Gastroesophageal sphincter (tissue), 4 donors: ENCODE measurements around the gene PCGF5. TPM values are rescaled to one million over a fixed set of nuclear protein-coding genes. Genes with fewer than 3 reads are reported as not detected.

ENCODE experiments used
- ATAC-seq: fragments of 150-250 bp; one replicate; pipeline ENCODE4 v1.9.1; 2016; ENCODE audit warnings: mild to moderate bottlenecking, moderate library complexity
- H3K27ac ChIP-seq, 4 donors: fragments of 200-600 bp; sonication (generic) in 3 of 4; 1 replicate in 3 of 4; 2 replicates in 1 of 4; pipeline ENCODE4 v1.5.1; 2016 to 2019
- H3K27me3 ChIP-seq: fragments of 200-600 bp; sonication (generic); one replicate; pipeline ENCODE4 v1.5.1; 2019
- H3K36me3 ChIP-seq, 2 donors: fragments of 200-600 bp; sonication (generic); one replicate each; pipeline ENCODE4 v1.5.1; 2019; ENCODE audit warnings: control low read depth in 1 of 2
- H3K4me1 ChIP-seq, 3 donors: fragments of 200-600 bp; sonication (generic); 1 replicate in 2 of 3; 2 replicates in 1 of 3; pipeline ENCODE4 v1.5.1; 2016 to 2019; ENCODE audit warnings: control low read depth in 2 of 3
- H3K4me3 ChIP-seq, 2 donors: fragments of 200-600 bp; sonication (generic); one replicate each; pipeline ENCODE4 v1.5.1; 2019; ENCODE audit warnings: mild to moderate bottlenecking in 1 of 2, moderate library complexity in 1 of 2
- H3K9me3 ChIP-seq, 3 donors: fragments of 200-600 bp; sonication (generic); one replicate each; pipeline ENCODE4 v1.5.1; 2017 to 2019; ENCODE audit warnings: control low read depth in 2 of 3
- EP300 ChIP-seq: sonication (generic); formaldehyde crosslinking; IDR thresholded peaks from one replicate; pipeline ENCODE4 v1.6.1; 2017; ENCODE audit warnings: antibody characterized with exemption, mild to moderate bottlenecking
- POLR2A ChIP-seq, 2 donors: fragments of 450-650 bp; IDR thresholded peaks; one replicate each; pipeline ENCODE4 v1.6.1; 2017; ENCODE audit warnings: antibody characterized with exemption in 2 of 2, mild to moderate bottlenecking in 2 of 2, moderate library complexity in 1 of 2
- POLR2AphosphoS5 ChIP-seq: sonication (generic); formaldehyde crosslinking; IDR thresholded peaks from one replicate; pipeline ENCODE4 v1.6.1; 2017; ENCODE audit warnings: antibody characterized with exemption
- WGBS, 2 donors: methylation state at CpG; one replicate each; pipeline ENCODE4 v1.1.5; 2018; ENCODE audit warnings: low coverage in 1 of 2; 5-methylcytosine and 5-hydroxymethylcytosine counted together
- total RNA-seq, 4 donors: library from RNA; depleted of rRNA; stranded (reverse); fragments of >200 nt; gene quantifications; one replicate each; pipeline ENCODE4 v1.1.0, GENCODE V29; 2016
- TF ChIP-seq, protein P1 (sequence below), 4 experiments: fragments of 200-600 bp in 2 of 4; fragments of 450-650 bp in 2 of 4; sonication (generic) in 1 of 4; IDR thresholded peaks; one replicate each; pipeline ENCODE4 v1.5.1; 2017 to 2019; ENCODE audit warnings: antibody characterized with exemption in 4 of 4, mild to moderate bottlenecking in 2 of 4, moderate library complexity in 2 of 4

The PCGF5 gene
- total RNA-seq, 4 donors from 2014 or later = 51.5 to 81.6 (median 66.1) TPM

DNA sequence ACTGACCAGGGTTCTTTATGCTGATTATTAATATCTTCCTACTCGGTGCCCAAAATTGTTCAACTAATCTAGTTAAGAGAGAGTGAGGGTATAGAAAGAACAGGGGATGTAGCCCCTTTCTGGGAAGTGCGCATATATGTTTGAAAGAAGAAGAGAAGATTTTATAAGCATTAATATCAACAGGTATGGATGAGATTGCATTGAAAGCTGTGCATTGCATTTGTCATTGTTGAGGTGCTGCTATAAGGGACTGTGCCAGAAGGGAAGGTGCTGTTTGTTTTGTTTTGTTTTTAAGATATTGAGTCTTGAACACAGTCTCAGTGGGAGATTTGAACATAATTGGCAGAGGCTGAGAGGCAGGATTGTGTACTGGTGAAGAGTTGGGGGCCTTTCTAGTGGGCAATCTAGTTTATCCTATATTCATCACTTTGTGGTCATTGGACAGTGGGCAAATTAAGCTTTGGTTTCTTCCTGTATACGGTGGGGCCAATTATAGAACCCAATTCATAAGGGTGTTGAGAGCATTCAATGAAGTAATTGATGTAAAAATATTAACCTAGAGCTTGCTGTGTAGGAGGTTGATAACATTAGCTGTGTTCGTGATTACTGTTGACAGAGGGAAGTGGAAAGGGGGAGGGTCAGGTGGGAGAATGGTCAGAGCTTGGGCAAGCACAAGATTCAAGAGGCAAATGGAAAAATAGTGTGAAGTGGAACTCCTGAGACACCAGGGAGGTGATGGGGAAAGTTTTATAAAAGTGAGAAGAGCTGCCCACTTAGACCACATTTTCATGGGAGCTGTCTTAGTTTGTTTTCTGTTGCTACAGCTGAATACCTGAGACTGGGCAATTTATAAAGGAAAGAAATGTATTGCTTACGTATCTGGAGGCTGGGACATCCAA lies 19.9 kb upstream of the PCGF5 start:
- peaks cover 0 to 64% (median 0%) of the 10 kb centered on the region in 3 donors for H3K4me1 ChIP-seq

DNA sequence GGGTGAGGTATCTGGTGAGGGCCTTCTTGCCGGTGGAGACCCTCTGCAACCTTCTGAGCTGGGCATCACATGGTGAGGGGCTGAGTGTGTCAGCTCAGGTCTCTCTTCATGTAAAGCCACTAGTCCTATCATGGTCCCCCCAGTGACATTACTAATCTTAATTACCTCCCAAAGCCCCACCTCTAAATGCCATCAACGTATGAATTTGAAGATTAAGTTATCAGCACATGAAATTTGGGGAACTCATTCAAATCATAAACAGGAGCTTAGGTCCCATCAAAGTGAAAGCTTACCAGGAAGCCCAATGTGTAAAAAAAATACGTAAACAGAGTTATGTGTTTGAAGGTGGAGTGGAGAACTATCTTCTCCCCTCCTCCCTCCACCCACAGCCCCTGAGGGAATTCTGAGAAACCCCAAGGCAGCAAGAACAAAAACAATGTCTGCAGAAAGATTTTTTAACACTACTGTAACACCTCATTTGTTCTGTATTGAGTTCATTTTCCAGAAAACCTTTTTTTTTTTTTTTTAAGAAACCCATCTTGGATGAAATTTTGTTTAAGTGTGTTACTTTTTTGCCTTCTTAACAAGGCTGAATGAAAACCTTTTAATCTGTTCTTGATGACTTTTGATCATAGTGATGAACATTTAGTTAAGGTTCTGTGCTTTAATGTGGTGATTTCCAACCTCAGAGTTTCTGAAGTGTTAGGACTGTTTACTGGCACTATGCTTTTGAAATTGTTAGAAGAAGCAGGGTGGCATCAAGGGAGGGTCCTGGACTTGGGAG lies 19.1 kb upstream of the PCGF5 start:
- Histone ChIP-seq H3K36me3 (no peaks in the 10 kb centered on the region), H3K4me3 (no peak overlapping the region), H3K4me1 (peaks cover 0 to 69% (median 0%) of the 10 kb centered on the region in 3 donors), H3K27ac (no peak overlapping the region), H3K9me3 (no peaks in the 10 kb centered on the region), H3K27me3 (no peaks in the 10 kb centered on the region)
- no peak for ATAC-seq
- TF ChIP-seq POLR2AphosphoS5 (no peak), POLR2A (IDR thresholded peaks at IDR 0.05) (no peak), EP300 (no peak)
- TF ChIP-seq, protein P1, sequence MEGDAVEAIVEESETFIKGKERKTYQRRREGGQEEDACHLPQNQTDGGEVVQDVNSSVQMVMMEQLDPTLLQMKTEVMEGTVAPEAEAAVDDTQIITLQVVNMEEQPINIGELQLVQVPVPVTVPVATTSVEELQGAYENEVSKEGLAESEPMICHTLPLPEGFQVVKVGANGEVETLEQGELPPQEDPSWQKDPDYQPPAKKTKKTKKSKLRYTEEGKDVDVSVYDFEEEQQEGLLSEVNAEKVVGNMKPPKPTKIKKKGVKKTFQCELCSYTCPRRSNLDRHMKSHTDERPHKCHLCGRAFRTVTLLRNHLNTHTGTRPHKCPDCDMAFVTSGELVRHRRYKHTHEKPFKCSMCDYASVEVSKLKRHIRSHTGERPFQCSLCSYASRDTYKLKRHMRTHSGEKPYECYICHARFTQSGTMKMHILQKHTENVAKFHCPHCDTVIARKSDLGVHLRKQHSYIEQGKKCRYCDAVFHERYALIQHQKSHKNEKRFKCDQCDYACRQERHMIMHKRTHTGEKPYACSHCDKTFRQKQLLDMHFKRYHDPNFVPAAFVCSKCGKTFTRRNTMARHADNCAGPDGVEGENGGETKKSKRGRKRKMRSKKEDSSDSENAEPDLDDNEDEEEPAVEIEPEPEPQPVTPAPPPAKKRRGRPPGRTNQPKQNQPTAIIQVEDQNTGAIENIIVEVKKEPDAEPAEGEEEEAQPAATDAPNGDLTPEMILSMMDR (IDR thresholded peaks at IDR 0.05) = no peak
- 42 to 54% methylated on average over 2 to 3 of the region's 3 CpGs for WGBS, 2 donors

More for the DNA sequence above, 19.9 kb upstream of the PCGF5 start:
- Histone ChIP-seq H3K9me3 (no peaks in the 10 kb centered on the region), H3K4me3 (no peak overlapping the region), H3K27me3 (no peaks in the 10 kb centered on the region), H3K27ac (no peak overlapping the region), H3K36me3 (no peaks in the 10 kb centered on the region)
- TF ChIP-seq POLR2A (IDR thresholded peaks at IDR 0.05) (no peak), POLR2AphosphoS5 (no peak), EP300 (no peak)
- TF ChIP-seq, protein P1 (IDR thresholded peaks at IDR 0.05) = no peak
- no peak for ATAC-seq
- 61 to 87% methylated on average over 3 to 5 of the region's 5 CpGs for WGBS, 2 donors

DNA sequence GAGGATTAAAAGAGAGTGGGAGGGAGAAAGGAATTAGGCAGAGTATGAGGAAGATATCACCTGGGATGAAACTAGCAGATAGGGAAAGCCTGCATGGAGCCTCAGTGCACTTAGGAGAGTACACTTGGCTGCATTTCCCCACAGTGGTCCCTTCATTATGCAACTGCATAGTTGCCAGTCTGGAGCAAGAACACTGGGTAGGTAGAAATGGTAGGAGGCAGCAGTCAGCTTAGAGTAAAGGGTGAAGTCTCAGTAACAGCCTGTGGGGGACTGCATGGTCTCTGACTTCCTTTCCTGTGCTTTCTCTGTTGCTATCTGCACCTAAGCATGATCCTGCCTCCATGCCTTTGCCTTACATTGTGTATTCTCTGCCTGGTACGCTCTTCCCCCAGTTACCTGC lies 14.0 kb upstream of the PCGF5 start:
- Histone ChIP-seq H3K27ac (no peak overlapping the region), H3K4me3 (no peak overlapping the region), H3K4me1 (peaks cover 0 to 46% (median 0%) of the 10 kb centered on the region in 3 donors), H3K9me3 (no peaks in the 10 kb centered on the region), H3K27me3 (no peaks in the 10 kb centered on the region), H3K36me3 (no peaks in the 10 kb centered on the region)
- 0% methylated on average over 1 of the region's 1 CpG for WGBS, 2 donors
- no peak for ATAC-seq
- TF ChIP-seq, protein P1 (IDR thresholded peaks at IDR 0.05) = no peak
- TF ChIP-seq EP300 = no peak
- no peak for TF ChIP-seq POLR2AphosphoS5
- TF ChIP-seq POLR2A (IDR thresholded peaks at IDR 0.05) = no peak

DNA sequence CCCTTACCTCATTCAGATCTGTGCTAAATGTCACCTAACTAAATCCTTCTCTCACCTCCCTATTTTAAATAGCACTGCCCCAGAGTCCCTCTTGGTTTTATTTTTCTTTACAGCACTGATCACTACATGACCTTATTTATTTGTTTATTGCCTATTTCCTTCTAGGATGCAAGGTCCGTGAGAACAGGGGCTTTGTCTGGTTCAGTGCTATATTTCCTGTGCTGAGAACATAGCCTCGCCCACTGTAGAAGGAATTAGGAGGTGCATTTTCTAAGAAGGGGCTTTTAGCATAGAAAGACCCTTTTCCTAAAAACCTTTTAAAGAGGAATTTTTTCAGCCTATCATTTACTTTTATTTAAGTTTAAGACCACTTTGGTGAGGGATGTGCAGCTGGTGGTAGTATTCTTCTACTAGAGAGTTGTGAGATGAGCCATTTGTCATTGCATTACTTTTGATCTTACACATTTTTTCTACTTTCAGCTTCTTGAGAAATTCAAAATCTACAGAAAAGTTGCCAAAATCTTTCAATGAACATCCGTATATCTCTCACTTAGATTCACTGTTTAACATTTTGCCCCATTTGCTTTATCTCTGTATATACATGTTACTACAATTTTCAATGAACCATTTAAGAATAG lies 13.5 kb upstream of the PCGF5 start:
- Histone ChIP-seq H3K4me3 (no peak overlapping the region), H3K36me3 (no peaks in the 10 kb centered on the region), H3K4me1 (peaks cover 0 to 46% (median 0%) of the 10 kb centered on the region in 3 donors), H3K9me3 (no peaks in the 10 kb centered on the region), H3K27ac (no peak overlapping the region), H3K27me3 (no peaks in the 10 kb centered on the region)
- 75 to 77% methylated on average over 1 to 3 of the region's 3 CpGs for WGBS, 2 donors
- TF ChIP-seq EP300 (no peak), POLR2AphosphoS5 (no peak), POLR2A (IDR thresholded peaks at IDR 0.05) (no peak)
- TF ChIP-seq, protein P1 (IDR thresholded peaks at IDR 0.05) = no peak
- ATAC-seq = no peak
